AG04450 (cell line): ENCODE data around the gene INO80B. TPM values are rescaled to one million over a fixed set of nuclear protein-coding genes. Genes with fewer than 3 reads are reported as not detected.

ENCODE experiments used
- CTCF ChIA-PET: fragments of 300-600, 350-600 bp; formaldehyde crosslinking; extraction: SDS; loops from one replicate; lab custom pipeline; 2022; ENCODE audit warnings: antibody characterized with exemption, inconsistent platforms; lab: Charles Lee
- POLR2A ChIA-PET: fragments of 350-600 bp; formaldehyde crosslinking; extraction: SDS; loops from one replicate; lab custom pipeline; 2021; ENCODE audit warnings: antibody characterized with exemption, inconsistent platforms; lab: Yijun Ruan, JAX
- DNase-seq: peaks from one replicate; pipeline ENCODE4 v3.0.0-alpha.2; 2011; ENCODE audit warnings: low read depth, low spot score
- H3K27ac ChIP-seq: one replicate; pipeline ENCODE4 v1.5.1; 2012; ENCODE audit warnings: low read depth, low read length, control low read depth
- H3K27me3 ChIP-seq: one replicate; pipeline ENCODE4 v1.6.0; 2012; ENCODE audit warnings: low read length; ENCODE audit not compliant: control insufficient read depth, insufficient read depth
- H3K4me3 ChIP-seq: 2 replicates; pipeline ENCODE4 v1.5.1; 2011; ENCODE audit warnings: mild to moderate bottlenecking, low read depth, low read length, control low read depth
- H3K9me3 ChIP-seq: 2 replicates; pipeline ENCODE4 v1.5.1; 2012; ENCODE audit warnings: low read length; ENCODE audit not compliant: control insufficient read depth, insufficient read depth
- CTCF ChIP-seq: IDR thresholded peaks from 2 replicates; pipeline ENCODE4 v1.5.1; 2011; ENCODE audit warnings: low read depth, low read length, control low read depth, inconsistent platforms
- polyA plus RNA-seq: library from polyadenylated mRNA; depleted of rRNA; stranded (reverse); fragments of >200 nt; gene quantifications from 2 replicates; pipeline ENCODE4 v1.2.3, GENCODE V29; 2011

The INO80B gene
- polyA plus RNA-seq, 1 experiment: 4.8 TPM

GRCh38 chr2:74493546-74493945 is 38.7 kb downstream of the INO80B start:
- ChIA-PET CTCF (interaction anchor here (1.3 kb wide), 1 partner anchor 96 kb away, joined by 4 read pairs; no protein-coding TSS in a partner anchor), POLR2A (no interaction called here)
- TF ChIP-seq CTCF: no peak
- H3K27me3 ChIP-seq: peaks cover 11% of the 10 kb centered on the region
- H3K27ac ChIP-seq: no peak overlapping the region
- no peak overlapping the region for H3K4me3 ChIP-seq
- H3K9me3 ChIP-seq: no peaks in the 10 kb centered on the region
- DNase-seq: no peak

GRCh38 chr2:74495440-74495839 is 40.6 kb downstream of the INO80B start:
- peaks cover 27% of the 10 kb centered on the region for H3K27me3 ChIP-seq
- ChIA-PET CTCF (no interaction called here), POLR2A (interaction anchor here (0.6 kb wide), 1 partner anchor 89 kb away, joined by 4 read pairs; no protein-coding TSS in a partner anchor)
- no peak overlapping the region for H3K4me3 ChIP-seq
- no peak overlapping the region for H3K27ac ChIP-seq
- no peak for DNase-seq
- no peaks in the 10 kb centered on the region; the same call in 1 of the 2 replicates for H3K9me3 ChIP-seq
- TF ChIP-seq CTCF: no peak

- Histone ChIP-seq H3K27me3 (peaks cover 36% of the 10 kb centered on the region), H3K9me3 (no peaks in the 10 kb centered on the region; the same call in 1 of the 2 replicates), H3K4me3 (no peak overlapping the region), H3K27ac (no peak overlapping the region)
- POLR2A ChIA-PET: no interaction called here
- no peak for TF ChIP-seq CTCF
- no peak for DNase-seq
- CTCF ChIA-PET: interaction anchor here (2.2 kb wide), 1 partner anchor 14 kb away, joined by 7 read pairs; the partner anchor contains the start of genes CCDC142 and TTC31
Observed at GRCh38 chr2:74496997-74497776, 42.3 kb downstream of the INO80B start.

GRCh38 chr2:74497777-74498499 is 43.1 kb downstream of the INO80B start:
- no peak overlapping the region for H3K27ac ChIP-seq
- peaks cover 40% of the 10 kb centered on the region for H3K27me3 ChIP-seq
- H3K9me3 ChIP-seq: no peaks in the 10 kb centered on the region; the same call in 1 of the 2 replicates
- no peak for TF ChIP-seq CTCF
- CTCF ChIA-PET: interaction anchor here (2.2 kb wide), 1 partner anchor 15 kb away, joined by 7 read pairs; the partner anchor contains the start of genes CCDC142 and TTC31
- no peak for DNase-seq
- peak overlapping the region; percentile 45 for H3K4me3 ChIP-seq
- POLR2A ChIA-PET: no interaction called here
